ENCODE results near the gene ADGRA1.
"Not testable (repeated sequence)": the region's sequence is repeated elsewhere in the genome, so short reads cannot be mapped to it uniquely, and the experiment has no call there.

The ADGRA1 gene

GRCh38 chr10:133162910-133163856, 75.5 kb downstream of the ADGRA1 start:
- DNase-seq (ENCODE audit: low read depth, low spot score) = no peak

GRCh38 chr10:133163889-133164815, 76.4 kb downstream of the ADGRA1 start:
- no peak for DNase-seq (ENCODE audit: low read depth, low spot score)

GRCh38 chr10:133164816-133165555, 77.3 kb downstream of the ADGRA1 start:
- no peak for DNase-seq (ENCODE audit: low read depth, low spot score)

GRCh38 chr10:133165556-133166503, 78.1 kb downstream of the ADGRA1 start:
- no peak for DNase-seq (ENCODE audit: low read depth, low spot score)

GRCh38 chr10:133166504-133166827, 78.7 kb downstream of the ADGRA1 start:
- no peak for DNase-seq (ENCODE audit: low read depth, low spot score)

GRCh38 chr10:133166828-133167692, 79.3 kb downstream of the ADGRA1 start:
- no peak for DNase-seq (ENCODE audit: low read depth, low spot score)

- no peak for DNase-seq (ENCODE audit: low read depth, low spot score)
Measured at GRCh38 chr10:133167693-133168616, 80.2 kb downstream of the ADGRA1 start.

GRCh38 chr10:133168617-133169031, 80.9 kb downstream of the ADGRA1 start:
- no peak for DNase-seq (ENCODE audit: low read depth, low spot score)

GRCh38 chr10:133169173-133169947, 81.6 kb downstream of the ADGRA1 start:
- DNase-seq (ENCODE audit: low read depth, low spot score) = no peak

GRCh38 chr10:133170092-133170491, 82.4 kb downstream of the ADGRA1 start:
- no peak for DNase-seq (ENCODE audit: low read depth, low spot score)

GRCh38 chr10:133173860-133174640, 86.3 kb downstream of the ADGRA1 start:
- DNase-seq (ENCODE audit: low read depth, low spot score) = no peak

- DNase-seq (ENCODE audit: low read depth, low spot score) = no peak
Measured at GRCh38 chr10:133174689-133175263, 87.1 kb downstream of the ADGRA1 start.

- DNase-seq (ENCODE audit: low read depth, low spot score) = not testable (repeated sequence)
Measured at GRCh38 chr10:133175624-133176023, 87.9 kb downstream of the ADGRA1 start.

- no peak for DNase-seq (ENCODE audit: low read depth, low spot score)
Measured at GRCh38 chr10:133176546-133176945, 88.8 kb downstream of the ADGRA1 start.

GRCh38 chr10:133177380-133178157, 89.8 kb downstream of the ADGRA1 start:
- no peak for DNase-seq (ENCODE audit: low read depth, low spot score)

Measured in iPS DF 19.7 (cell line).